Measurements from ENCODE around the gene DAB2. TPM values are rescaled to one million over a fixed set of nuclear protein-coding genes. Genes with fewer than 3 reads are reported as not detected.

DAB2 gene
- total RNA-seq, 1 experiment from 2014 or later, result 30.1 TPM

GRCh38 chr5:39333104-39333503 is 91.7 kb downstream of the DAB2 start:
- intact Hi-C loops (cut with micrococcal nuclease; ENCODE audit: unreplicated experiment), result no loop called here
- H3K9me3 ChIP-seq (ENCODE audit: low read depth, low read length, poor library complexity, severe bottlenecking), result no peaks in the 10 kb centered on the region
- CTCF ChIA-PET, result no interaction called here

GRCh38 chr5:39331861-39332381 is 92.9 kb downstream of the DAB2 start:
- H3K27me3 ChIP-seq (replicated peaks; ENCODE audit: insufficient read depth, low read depth, low read length, poor library complexity), result no peaks in the 10 kb centered on the region
- intact Hi-C loops (cut with micrococcal nuclease; ENCODE audit: unreplicated experiment), result no loop called here
- no peak overlapping the region for H3K4me3 ChIP-seq (ENCODE audit: low read depth, low read length, poor library complexity, severe bottlenecking)
- ChIA-PET POLR2A (ENCODE audit: low non-redundant PET) (no interaction called here), CTCF (no interaction called here)
- BruUV-seq (replicated peaks), result no TSS peak
- no peaks in the 10 kb centered on the region for H3K4me1 ChIP-seq (ENCODE audit: insufficient read depth, low read length, poor library complexity, severe bottlenecking)
- no peak overlapping the region for H3K27ac ChIP-seq (ENCODE audit: low read depth, low read length, poor library complexity, severe bottlenecking)
- H3K36me3 ChIP-seq (ENCODE audit: insufficient read depth, low read length, poor library complexity, severe bottlenecking), result no peaks in the 10 kb centered on the region
- TF ChIP-seq EZH2 (IDR thresholded peaks at IDR 0.05; ENCODE audit: borderline replicate concordance, low read depth, low read length, poor library complexity, severe bottlenecking) (no peak), CTCF (conservative IDR thresholded peaks at IDR 0.05; ENCODE audit: low read depth, low read length) (no peak)
- DNase-seq (ENCODE audit: low spot score), result no peak
- H3K9me3 ChIP-seq (ENCODE audit: low read depth, low read length, poor library complexity, severe bottlenecking), result no peaks in the 10 kb centered on the region

More at GRCh38 chr5:39333104-39333503, 91.7 kb downstream of the DAB2 start:
- POLR2A ChIA-PET (ENCODE audit: low non-redundant PET), result no interaction called here
- Histone ChIP-seq H3K27me3 (replicated peaks; ENCODE audit: insufficient read depth, low read depth, low read length, poor library complexity) (no peaks in the 10 kb centered on the region), H3K27ac (ENCODE audit: low read depth, low read length, poor library complexity, severe bottlenecking) (no peak overlapping the region), H3K4me1 (ENCODE audit: insufficient read depth, low read length, poor library complexity, severe bottlenecking) (no peaks in the 10 kb centered on the region), H3K36me3 (ENCODE audit: insufficient read depth, low read length, poor library complexity, severe bottlenecking) (no peaks in the 10 kb centered on the region), H3K4me3 (ENCODE audit: low read depth, low read length, poor library complexity, severe bottlenecking) (no peak overlapping the region)
- no TSS peak for BruUV-seq (replicated peaks)
- DNase-seq (ENCODE audit: low spot score), result no peak
- no peak for TF ChIP-seq CTCF (conservative IDR thresholded peaks at IDR 0.05; ENCODE audit: low read depth, low read length)
- TF ChIP-seq EZH2 (IDR thresholded peaks at IDR 0.05; ENCODE audit: borderline replicate concordance, low read depth, low read length, poor library complexity, severe bottlenecking), result no peak

GRCh38 chr5:39328731-39329130 is 96.0 kb downstream of the DAB2 start:
- H3K27ac ChIP-seq (ENCODE audit: low read depth, low read length, poor library complexity, severe bottlenecking), result no peak overlapping the region
- no peaks in the 10 kb centered on the region for H3K9me3 ChIP-seq (ENCODE audit: low read depth, low read length, poor library complexity, severe bottlenecking)
- DNase-seq (ENCODE audit: low spot score), result no peak
- no peak overlapping the region for H3K4me3 ChIP-seq (ENCODE audit: low read depth, low read length, poor library complexity, severe bottlenecking)
- H3K4me1 ChIP-seq (ENCODE audit: insufficient read depth, low read length, poor library complexity, severe bottlenecking), result no peaks in the 10 kb centered on the region
- POLR2A ChIA-PET (ENCODE audit: low non-redundant PET), result no interaction called here
- CTCF ChIA-PET, result no interaction called here
- no peaks in the 10 kb centered on the region for H3K36me3 ChIP-seq (ENCODE audit: insufficient read depth, low read length, poor library complexity, severe bottlenecking)
- intact Hi-C loops (cut with micrococcal nuclease; ENCODE audit: unreplicated experiment), result no loop called here
- BruUV-seq (replicated peaks), result no TSS peak
- H3K27me3 ChIP-seq (replicated peaks; ENCODE audit: insufficient read depth, low read depth, low read length, poor library complexity), result no peaks in the 10 kb centered on the region
- TF ChIP-seq CTCF (conservative IDR thresholded peaks at IDR 0.05; ENCODE audit: low read depth, low read length) (no peak), EZH2 (IDR thresholded peaks at IDR 0.05; ENCODE audit: borderline replicate concordance, low read depth, low read length, poor library complexity, severe bottlenecking) (no peak)
